ENCODE measurements around the gene PPFIA4.

Gene PPFIA4

GRCh38 chr1:203085528-203086406, 59.5 kb downstream of the PPFIA4 start, which contains the start of gene MYOG:
Gene MYOG, minus strand, starts transcription at chr1:203086012. Its CDS starts 51 bp downstream, at chr1:203085961.
- no peak for DNase-seq

GRCh38 chr1:203086992-203087763, 60.9 kb downstream of the PPFIA4 start:
- no peak for DNase-seq

- DNase-seq = no peak
Measured at GRCh38 chr1:203088441-203088840, 62.1 kb downstream of the PPFIA4 start.

- no peak for DNase-seq
Measured at GRCh38 chr1:203089001-203089650, 62.8 kb downstream of the PPFIA4 start.

- no peak for DNase-seq
Measured at GRCh38 chr1:203089651-203090045, 63.4 kb downstream of the PPFIA4 start.

- no peak for DNase-seq
Measured at GRCh38 chr1:203090421-203091198, 64.3 kb downstream of the PPFIA4 start.

- DNase-seq = no peak
Measured at GRCh38 chr1:203091199-203091477, 64.8 kb downstream of the PPFIA4 start.

GRCh38 chr1:203091761-203092330, 65.6 kb downstream of the PPFIA4 start:
- DNase-seq = no peak

GRCh38 chr1:203093754-203094410, 67.6 kb downstream of the PPFIA4 start:
- no peak for DNase-seq

- DNase-seq = no peak
Measured at GRCh38 chr1:203095061-203095690, 68.9 kb downstream of the PPFIA4 start.

- DNase-seq = no peak
Measured at GRCh38 chr1:203096566-203096965, 70.3 kb downstream of the PPFIA4 start.

- DNase-seq = no peak
Measured at GRCh38 chr1:203097001-203097400, 70.7 kb downstream of the PPFIA4 start.

- DNase-seq = no peak
Measured at GRCh38 chr1:203098445-203098844, 72.2 kb downstream of the PPFIA4 start.

GRCh38 chr1:203098914-203099520, 72.7 kb downstream of the PPFIA4 start:
- DNase-seq = no peak

- DNase-seq = no peak
Measured at GRCh38 chr1:203099805-203100515, 73.7 kb downstream of the PPFIA4 start.

GRCh38 chr1:203100516-203100869, 74.2 kb downstream of the PPFIA4 start:
- DNase-seq = no peak

GRCh38 chr1:203101813-203102634, 75.7 kb downstream of the PPFIA4 start:
- no peak for DNase-seq

GRCh38 chr1:203103216-203103615, 76.9 kb downstream of the PPFIA4 start:
- no peak for DNase-seq

GRCh38 chr1:203103829-203104495, 77.7 kb downstream of the PPFIA4 start:
- DNase-seq = no peak

All from CD4-positive, alpha-beta T cell treated with Interferon gamma for 1 hour (primary cell).